Measurements from ENCODE around the gene PIWIL4. TPM values are rescaled to one million over a fixed set of nuclear protein-coding genes. Genes with fewer than 3 reads are reported as not detected.
"Not testable (repeated sequence)": the region's sequence is repeated elsewhere in the genome, so short reads cannot be mapped to it uniquely, and the experiment has no call there.

Gene PIWIL4
- total RNA-seq, 1 donor from 2014 or later: 0.41 TPM

DNA sequence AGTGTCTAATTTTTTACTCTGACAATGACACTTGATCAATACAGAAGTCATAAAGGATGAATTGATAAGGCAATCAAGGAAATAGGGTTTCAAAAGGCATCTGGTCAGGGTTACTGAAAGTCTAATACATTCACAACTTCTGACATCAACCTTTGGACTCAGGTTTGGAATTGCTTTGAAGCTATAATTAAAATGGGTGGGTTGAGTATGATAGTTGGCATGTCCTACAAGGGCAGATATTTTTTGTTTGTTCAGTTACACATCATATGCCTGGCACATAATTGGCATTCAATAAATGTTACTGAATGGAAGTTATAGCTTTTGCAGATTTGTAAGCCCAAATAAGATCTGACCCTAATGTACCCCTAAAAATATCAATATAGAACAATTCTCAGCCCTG, 30.8 kb upstream of the PIWIL4 start:
- no peaks in the 10 kb centered on the region for H3K9me3 Mint-ChIP-seq
- no peak for DNase-seq (ENCODE audit: low spot score)
- no peaks in the 10 kb centered on the region for H3K4me1 Mint-ChIP-seq (ENCODE audit: low read depth)
- H3K4me3 Mint-ChIP-seq: no peak overlapping the region
- intact Hi-C loops (cut with micrococcal nuclease): no loop called here
- H3K27me3 Mint-ChIP-seq (ENCODE audit: insufficient read depth): peaks cover 32% of the 10 kb centered on the region
- H3K27ac Mint-ChIP-seq: no peak overlapping the region
- no peaks in the 10 kb centered on the region for H3K36me3 Mint-ChIP-seq (ENCODE audit: low read depth)

DNA sequence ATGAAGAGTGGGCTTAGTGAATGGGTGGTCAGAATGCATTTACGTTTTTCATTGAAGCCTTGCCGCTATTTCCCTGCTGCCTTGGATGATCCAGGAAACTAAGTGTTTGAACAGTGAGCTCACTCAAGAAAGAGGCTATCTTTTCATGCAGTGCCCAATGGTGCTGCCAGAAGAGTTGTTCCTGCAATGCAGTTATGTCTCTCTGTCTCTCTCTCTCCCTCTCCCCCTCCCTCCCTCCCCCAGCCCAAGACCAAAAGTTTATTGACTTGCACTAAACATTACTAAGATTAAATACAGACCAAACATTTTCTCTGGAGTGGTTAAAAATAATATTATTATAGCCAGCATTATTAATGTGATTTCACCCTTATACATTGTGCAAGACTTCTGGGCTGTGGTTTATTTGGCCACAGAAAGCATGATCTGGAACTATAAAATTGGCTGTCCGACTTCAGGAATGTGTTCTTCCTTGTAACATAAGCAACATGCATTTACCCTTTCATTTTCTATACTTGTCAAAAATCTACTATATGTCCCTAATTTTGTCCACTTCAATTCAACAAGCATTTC, 30.1 kb upstream of the PIWIL4 start:
- Mint-ChIP-seq H3K4me3 (no peak overlapping the region), H3K9me3 (no peaks in the 10 kb centered on the region), H3K27ac (no peak overlapping the region), H3K36me3 (ENCODE audit: low read depth) (no peaks in the 10 kb centered on the region), H3K4me1 (ENCODE audit: low read depth) (no peaks in the 10 kb centered on the region), H3K27me3 (ENCODE audit: insufficient read depth) (peaks cover 32% of the 10 kb centered on the region)
- no peak for DNase-seq (ENCODE audit: low spot score)
- intact Hi-C loops (cut with micrococcal nuclease): no loop called here

DNA sequence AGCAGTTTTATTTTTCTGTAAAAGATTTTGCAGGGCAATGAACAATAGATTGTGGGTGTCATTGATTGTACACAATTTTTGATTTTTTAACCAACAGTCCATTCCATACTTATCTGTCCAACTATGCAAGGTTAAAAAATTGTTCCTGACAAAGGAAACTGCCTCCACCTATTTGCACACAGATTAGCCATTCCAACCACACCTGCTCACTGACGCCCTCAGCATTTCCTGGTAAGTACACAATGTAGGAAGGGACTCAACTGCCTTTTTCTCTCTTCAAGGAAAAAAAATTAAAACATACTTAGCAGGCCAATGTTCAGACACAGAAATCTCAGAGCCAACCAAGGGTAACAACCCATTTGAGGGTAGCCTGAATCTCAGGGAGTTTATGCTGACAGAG, 27.7 kb upstream of the PIWIL4 start:
- Mint-ChIP-seq H3K27ac (no peak overlapping the region), H3K36me3 (ENCODE audit: low read depth) (no peaks in the 10 kb centered on the region), H3K4me1 (ENCODE audit: low read depth) (peaks cover 12% of the 10 kb centered on the region), H3K27me3 (ENCODE audit: insufficient read depth) (peaks cover 22% of the 10 kb centered on the region), H3K9me3 (no peaks in the 10 kb centered on the region), H3K4me3 (no peak overlapping the region)
- DNase-seq (ENCODE audit: low spot score): no peak
- intact Hi-C loops (cut with micrococcal nuclease): no loop called here

GRCh38 chr11:94543695-94544645, 23.2 kb upstream of the PIWIL4 start, which contains the start of gene FUT4:
Gene FUT4, plus strand, starts transcription at chr11:94543921. Its CDS starts 213 bp downstream, at chr11:94544134.
- Mint-ChIP-seq H3K27ac (peak within 1 kb of the TSS; percentile 99), H3K4me3 (peak within 1 kb of the TSS; percentile 98), H3K36me3 (ENCODE audit: low read depth) (peaks cover 11% of the 10 kb centered on the region), H3K4me1 (ENCODE audit: low read depth) (peaks cover 45% of the 10 kb centered on the region), H3K27me3 (ENCODE audit: insufficient read depth) (peaks cover 5% of the 10 kb centered on the region), H3K9me3 (no peaks in the 10 kb centered on the region)
- intact Hi-C loops (cut with micrococcal nuclease): loop anchor here (1.0 to 10.0 kb wide), 14 partner anchors 25 to 1347 kb away; partner anchors contain the start of genes ANKRD49, C11orf54, CEP295 and CEP57
- DNase-seq (ENCODE audit: low spot score): peak; percentile 70

GRCh38 chr11:94544646-94545263, 22.4 kb upstream of the PIWIL4 start:
- Mint-ChIP-seq H3K36me3 (ENCODE audit: low read depth) (peaks cover 11% of the 10 kb centered on the region), H3K4me1 (ENCODE audit: low read depth) (peaks cover 50% of the 10 kb centered on the region), H3K27ac (peak overlapping the region; percentile 77), H3K4me3 (peak overlapping the region; percentile 81), H3K27me3 (ENCODE audit: insufficient read depth) (peaks cover 5% of the 10 kb centered on the region), H3K9me3 (no peaks in the 10 kb centered on the region)
- DNase-seq (ENCODE audit: low spot score): peak; percentile 2
- intact Hi-C loops (cut with micrococcal nuclease): loop anchor here (1.0 to 10.0 kb wide), 12 partner anchors 25 to 1347 kb away; partner anchors contain the start of genes ANKRD49, C11orf54, CEP295 and CEP57

DNA sequence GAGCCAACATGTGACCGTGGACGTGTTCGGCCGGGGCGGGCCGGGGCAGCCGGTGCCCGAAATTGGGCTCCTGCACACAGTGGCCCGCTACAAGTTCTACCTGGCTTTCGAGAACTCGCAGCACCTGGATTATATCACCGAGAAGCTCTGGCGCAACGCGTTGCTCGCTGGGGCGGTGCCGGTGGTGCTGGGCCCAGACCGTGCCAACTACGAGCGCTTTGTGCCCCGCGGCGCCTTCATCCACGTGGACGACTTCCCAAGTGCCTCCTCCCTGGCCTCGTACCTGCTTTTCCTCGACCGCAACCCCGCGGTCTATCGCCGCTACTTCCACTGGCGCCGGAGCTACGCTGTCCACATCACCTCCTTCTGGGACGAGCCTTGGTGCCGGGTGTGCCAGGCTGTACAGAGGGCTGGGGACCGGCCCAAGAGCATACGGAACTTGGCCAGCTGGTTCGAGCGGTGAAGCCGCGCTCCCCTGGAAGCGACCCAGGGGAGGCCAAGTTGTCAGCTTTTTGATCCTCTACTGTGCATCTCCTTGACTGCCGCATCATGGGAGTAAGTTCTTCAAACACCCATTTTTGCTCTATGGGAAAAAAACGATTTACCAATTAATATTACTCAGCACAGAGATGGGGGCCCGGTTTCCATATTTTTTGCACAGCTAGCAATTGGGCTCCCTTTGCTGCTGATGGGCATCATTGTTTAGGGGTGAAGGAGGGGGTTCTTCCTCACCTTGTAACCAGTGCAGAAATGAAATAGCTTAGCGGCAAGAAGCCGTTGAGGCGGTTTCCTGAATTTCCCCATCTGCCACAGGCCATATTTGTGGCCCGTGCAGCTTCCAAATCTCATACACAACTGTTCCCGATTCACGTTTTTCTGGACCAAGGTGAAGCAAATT, 21.7 kb upstream of the PIWIL4 start:
- intact Hi-C loops (cut with micrococcal nuclease): loop anchor here (2.0 to 10.0 kb wide), 4 partner anchors 331 to 1249 kb away; partner anchors contain the start of genes CEP57 and MED17
- Mint-ChIP-seq H3K4me3 (peak overlapping the region; percentile 81), H3K36me3 (ENCODE audit: low read depth) (peaks cover 11% of the 10 kb centered on the region), H3K27me3 (ENCODE audit: insufficient read depth) (peaks cover 3% of the 10 kb centered on the region), H3K4me1 (ENCODE audit: low read depth) (peaks cover 57% of the 10 kb centered on the region), H3K9me3 (no peaks in the 10 kb centered on the region), H3K27ac (peak overlapping the region; percentile 77)
- DNase-seq (ENCODE audit: low spot score): no peak

DNA sequence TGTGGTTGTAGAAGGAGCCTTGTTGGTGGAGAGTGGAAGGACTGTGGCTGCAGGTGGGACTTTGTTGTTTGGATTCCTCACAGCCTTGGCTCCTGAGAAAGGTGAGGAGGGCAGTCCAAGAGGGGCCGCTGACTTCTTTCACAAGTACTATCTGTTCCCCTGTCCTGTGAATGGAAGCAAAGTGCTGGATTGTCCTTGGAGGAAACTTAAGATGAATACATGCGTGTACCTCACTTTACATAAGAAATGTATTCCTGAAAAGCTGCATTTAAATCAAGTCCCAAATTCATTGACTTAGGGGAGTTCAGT, 21.1 kb upstream of the PIWIL4 start:
- H3K9me3 Mint-ChIP-seq: no peaks in the 10 kb centered on the region
- H3K4me3 Mint-ChIP-seq: peak overlapping the region; percentile 81
- no peak overlapping the region for H3K27ac Mint-ChIP-seq
- no peak for DNase-seq (ENCODE audit: low spot score)
- intact Hi-C loops (cut with micrococcal nuclease): loop anchor here (10.0 kb wide), 1 partner anchor 1249 kb away; the partner anchor contains the start of gene CEP57
- H3K4me1 Mint-ChIP-seq (ENCODE audit: low read depth): peaks cover 59% of the 10 kb centered on the region
- H3K27me3 Mint-ChIP-seq (ENCODE audit: insufficient read depth): peaks cover under 1% of the 10 kb centered on the region
- H3K36me3 Mint-ChIP-seq (ENCODE audit: low read depth): peaks cover 11% of the 10 kb centered on the region

GRCh38 chr11:94546886-94547285, 20.3 kb upstream of the PIWIL4 start:
- H3K27me3 Mint-ChIP-seq (ENCODE audit: insufficient read depth): no peaks in the 10 kb centered on the region
- no peaks in the 10 kb centered on the region for H3K9me3 Mint-ChIP-seq
- no peak for DNase-seq (ENCODE audit: low spot score)
- no peak overlapping the region for H3K27ac Mint-ChIP-seq
- H3K4me1 Mint-ChIP-seq (ENCODE audit: low read depth): peaks cover 59% of the 10 kb centered on the region
- H3K36me3 Mint-ChIP-seq (ENCODE audit: low read depth): peaks cover 11% of the 10 kb centered on the region
- peak overlapping the region; percentile 64 for H3K4me3 Mint-ChIP-seq
- intact Hi-C loops (cut with micrococcal nuclease): loop anchor here (10.0 kb wide), 1 partner anchor 1248 kb away; the partner anchor contains the start of gene CEP57

GRCh38 chr11:94549146-94549545, 18.0 kb upstream of the PIWIL4 start:
- H3K4me1 Mint-ChIP-seq (ENCODE audit: low read depth): peaks cover 47% of the 10 kb centered on the region
- H3K27ac Mint-ChIP-seq: no peak overlapping the region
- H3K9me3 Mint-ChIP-seq: no peaks in the 10 kb centered on the region
- intact Hi-C loops (cut with micrococcal nuclease): loop anchor here (10.0 kb wide), 1 partner anchor 1246 kb away; the partner anchor contains the start of gene CEP57
- H3K36me3 Mint-ChIP-seq (ENCODE audit: low read depth): peaks cover 11% of the 10 kb centered on the region
- no peak overlapping the region for H3K4me3 Mint-ChIP-seq
- DNase-seq (ENCODE audit: low spot score): no peak
- no peaks in the 10 kb centered on the region for H3K27me3 Mint-ChIP-seq (ENCODE audit: insufficient read depth)

DNA sequence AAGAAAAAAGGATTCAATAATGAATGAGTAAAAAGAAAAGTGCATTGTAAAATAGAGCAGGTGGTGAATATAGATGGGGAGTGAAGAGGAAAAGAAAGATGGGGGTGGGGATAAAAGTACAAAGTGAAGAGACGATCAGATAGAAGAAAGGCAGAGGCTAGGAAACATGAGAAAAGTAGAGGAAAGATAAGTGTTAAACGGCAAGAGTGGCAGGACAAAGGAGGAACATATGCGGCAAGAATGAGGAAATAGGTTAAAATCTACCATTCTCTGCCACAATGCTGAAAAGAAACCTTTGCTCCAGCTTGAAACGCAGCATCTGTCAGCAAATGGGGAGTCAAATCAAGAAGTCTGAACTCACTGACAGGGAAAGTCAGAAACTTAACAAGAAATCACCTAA, 16.7 kb upstream of the PIWIL4 start:
- no peaks in the 10 kb centered on the region for H3K27me3 Mint-ChIP-seq (ENCODE audit: insufficient read depth)
- DNase-seq (ENCODE audit: low spot score): no peak
- no peak overlapping the region for H3K4me3 Mint-ChIP-seq

DNA sequence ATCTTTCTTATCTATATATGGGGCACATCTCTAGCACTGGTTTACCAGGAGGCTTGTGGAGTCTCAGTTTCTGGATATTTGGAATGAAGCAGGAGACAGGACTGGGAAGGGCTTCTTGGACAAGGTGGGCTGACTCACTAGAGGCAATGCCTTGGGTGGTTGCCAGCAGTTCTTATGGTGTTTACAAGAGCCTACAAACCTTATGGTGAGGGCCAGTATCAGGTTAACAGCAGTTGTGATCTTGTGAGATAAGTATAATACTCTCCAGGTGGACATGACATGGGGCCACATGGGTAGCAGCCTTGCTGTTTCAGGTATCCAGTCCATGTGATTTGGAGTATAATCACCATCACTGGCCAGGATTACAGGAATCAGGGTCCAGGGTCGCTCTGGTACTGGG, 13.2 kb upstream of the PIWIL4 start:
- Mint-ChIP-seq H3K4me3 (no peak overlapping the region), H3K27me3 (ENCODE audit: insufficient read depth) (no peaks in the 10 kb centered on the region), H3K9me3 (no peaks in the 10 kb centered on the region), H3K27ac (no peak overlapping the region), H3K4me1 (ENCODE audit: low read depth) (peaks cover 15% of the 10 kb centered on the region), H3K36me3 (ENCODE audit: low read depth) (no peaks in the 10 kb centered on the region)
- no peak for DNase-seq (ENCODE audit: low spot score)
- intact Hi-C loops (cut with micrococcal nuclease): no loop called here

More for the DNA sequence above, 16.7 kb upstream of the PIWIL4 start:
- intact Hi-C loops (cut with micrococcal nuclease): no loop called here
- H3K36me3 Mint-ChIP-seq (ENCODE audit: low read depth): peaks cover 9% of the 10 kb centered on the region
- H3K4me1 Mint-ChIP-seq (ENCODE audit: low read depth): peaks cover 41% of the 10 kb centered on the region
- H3K27ac Mint-ChIP-seq: no peak overlapping the region
- no peaks in the 10 kb centered on the region for H3K9me3 Mint-ChIP-seq

- H3K4me3 Mint-ChIP-seq; H3K27me3 Mint-ChIP-seq (ENCODE audit: insufficient read depth); H3K36me3 Mint-ChIP-seq (ENCODE audit: low read depth); H3K4me1 Mint-ChIP-seq (ENCODE audit: low read depth); intact Hi-C loops (cut with micrococcal nuclease); H3K9me3 Mint-ChIP-seq; DNase-seq (ENCODE audit: low spot score); H3K27ac Mint-ChIP-seq: not testable (repeated sequence)
These were observed 11.3 kb upstream of the PIWIL4 start for GRCh38 chr11:94555752-94556329.
